GM21619 (cell line): Measurements from ENCODE around the gene GLS.

Experiments used
- ATAC-seq: cut with Tn5 transposase; IDR thresholded peaks from one replicate; pipeline ENCODE4 v1.9.1; 2021; ENCODE audit not compliant: unreplicated experiment

GLS gene

DNA sequence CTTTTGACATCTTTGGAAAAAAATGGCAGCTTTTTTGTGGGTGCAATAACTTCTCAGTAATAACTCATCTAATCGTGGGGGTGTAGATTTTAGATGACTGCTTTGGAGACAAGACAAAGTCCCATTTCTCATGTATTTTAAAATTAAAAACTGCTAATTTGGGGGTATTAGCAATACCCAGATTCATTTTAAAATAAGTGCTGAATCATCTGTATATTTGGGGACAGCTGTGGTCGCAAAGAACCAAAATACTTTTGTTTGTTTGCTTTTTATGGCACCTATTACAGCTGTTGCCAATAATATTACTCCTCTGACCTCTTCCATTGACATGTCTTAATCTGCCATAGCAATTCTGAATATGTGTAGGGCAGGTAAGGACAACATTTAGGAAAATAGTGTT lies 87.9 kb downstream of the GLS start:
- no peak for ATAC-seq

DNA sequence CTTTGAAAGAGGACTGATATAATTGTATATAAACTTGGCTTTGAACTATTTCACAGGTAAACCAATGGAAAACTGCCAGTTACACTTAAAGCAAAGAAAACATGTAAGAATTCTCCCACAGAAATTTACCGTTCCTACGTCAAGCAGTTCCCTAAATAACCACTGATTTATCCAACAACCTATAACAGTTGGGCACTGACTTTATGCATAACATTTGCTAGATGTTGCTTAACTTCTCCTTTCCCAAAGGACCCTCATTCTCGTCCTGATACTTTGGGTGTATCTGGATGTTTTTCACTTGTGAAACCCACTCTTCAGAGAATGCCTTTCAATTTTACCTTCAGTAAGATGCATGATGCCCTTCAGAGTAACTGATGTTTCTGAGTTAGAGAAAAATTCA lies 89.5 kb downstream of the GLS start:
- no peak for ATAC-seq

DNA sequence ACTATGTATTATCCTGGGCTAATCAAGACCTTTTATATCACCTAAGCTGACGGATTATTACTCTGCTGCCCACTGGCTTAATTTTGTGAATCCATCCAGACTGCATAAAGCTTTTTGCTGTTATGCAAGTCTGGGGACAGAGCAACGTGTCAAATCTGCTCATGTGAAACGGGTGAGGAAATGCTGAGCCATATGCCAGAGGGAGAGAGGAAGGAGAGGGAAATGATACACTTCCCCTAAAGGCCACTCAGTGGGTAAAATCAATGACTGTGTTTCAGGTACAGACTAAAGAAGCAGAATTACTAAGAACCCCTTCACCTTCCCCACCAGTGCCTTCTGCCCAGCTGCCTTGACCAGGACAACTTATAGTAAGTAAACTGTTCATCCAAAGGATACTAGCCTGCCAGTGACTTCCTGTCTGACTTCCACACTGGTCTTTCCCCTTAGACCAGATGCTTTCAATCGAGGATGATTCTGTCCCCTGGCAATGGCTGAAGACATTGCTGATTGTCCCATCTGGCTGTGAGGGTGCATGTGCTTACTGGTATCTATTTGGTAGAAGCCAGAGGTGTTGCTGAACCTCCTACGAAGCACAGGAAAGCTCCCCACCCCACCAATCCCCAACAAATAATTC lies 90.4 kb downstream of the GLS start:
- ATAC-seq: no peak

DNA sequence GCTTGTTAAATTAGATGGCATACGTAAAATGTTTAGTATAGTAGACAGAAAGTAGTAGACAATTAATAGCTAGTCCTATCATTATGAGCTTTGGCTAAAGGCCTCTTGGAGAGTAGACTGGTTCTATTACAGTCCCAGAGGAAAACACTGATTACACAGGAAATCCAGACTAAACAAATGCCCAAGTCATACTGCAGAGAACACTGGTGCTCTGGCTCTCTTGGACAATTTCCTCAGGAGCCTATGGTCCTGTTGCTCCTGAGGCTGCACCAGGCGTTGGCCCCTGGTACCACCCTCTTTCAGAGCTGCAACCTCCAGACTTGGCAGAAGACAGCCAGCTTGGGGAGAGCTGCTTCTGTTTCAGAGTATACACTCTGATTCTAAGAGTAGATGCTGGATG lies 91.6 kb downstream of the GLS start:
- ATAC-seq: no peak

DNA sequence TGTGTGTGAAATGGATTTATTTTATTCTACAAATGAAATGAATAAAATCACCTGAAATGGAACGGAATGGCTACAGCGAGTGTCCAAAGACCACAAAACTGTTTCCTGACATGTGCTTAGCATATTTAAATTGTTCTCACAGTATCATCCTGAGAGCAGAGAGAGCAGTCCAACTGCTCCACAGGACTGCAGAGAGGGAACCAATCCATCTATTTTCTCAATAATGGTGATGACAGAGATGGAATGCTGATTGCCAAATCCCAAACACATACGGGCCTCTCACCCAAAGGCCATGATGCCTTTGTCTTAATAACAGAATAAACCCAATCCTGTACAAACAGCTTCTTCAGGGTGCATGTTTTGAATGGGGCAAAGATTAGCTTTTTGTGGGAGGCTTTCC lies 92.2 kb downstream of the GLS start:
- ATAC-seq: no peak

DNA sequence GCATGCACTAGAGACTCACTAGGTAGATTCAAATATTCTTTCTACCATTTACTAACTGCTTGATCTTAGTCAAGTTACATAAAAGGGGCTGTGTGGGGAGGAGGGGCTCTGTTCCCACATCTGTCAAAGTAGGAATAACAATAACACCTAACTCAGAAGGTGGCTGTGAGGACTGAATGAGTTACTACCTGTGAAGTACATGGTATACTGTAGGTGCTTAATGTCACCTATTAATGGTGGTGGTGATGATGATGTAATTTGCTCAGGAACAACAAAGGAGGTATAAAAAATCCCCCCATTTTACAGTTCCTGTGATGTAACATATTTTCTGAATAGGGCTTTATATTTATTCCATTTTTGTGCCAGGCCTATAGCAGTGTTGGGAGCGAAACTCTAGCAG lies 92.6 kb downstream of the GLS start:
- ATAC-seq: no peak

DNA sequence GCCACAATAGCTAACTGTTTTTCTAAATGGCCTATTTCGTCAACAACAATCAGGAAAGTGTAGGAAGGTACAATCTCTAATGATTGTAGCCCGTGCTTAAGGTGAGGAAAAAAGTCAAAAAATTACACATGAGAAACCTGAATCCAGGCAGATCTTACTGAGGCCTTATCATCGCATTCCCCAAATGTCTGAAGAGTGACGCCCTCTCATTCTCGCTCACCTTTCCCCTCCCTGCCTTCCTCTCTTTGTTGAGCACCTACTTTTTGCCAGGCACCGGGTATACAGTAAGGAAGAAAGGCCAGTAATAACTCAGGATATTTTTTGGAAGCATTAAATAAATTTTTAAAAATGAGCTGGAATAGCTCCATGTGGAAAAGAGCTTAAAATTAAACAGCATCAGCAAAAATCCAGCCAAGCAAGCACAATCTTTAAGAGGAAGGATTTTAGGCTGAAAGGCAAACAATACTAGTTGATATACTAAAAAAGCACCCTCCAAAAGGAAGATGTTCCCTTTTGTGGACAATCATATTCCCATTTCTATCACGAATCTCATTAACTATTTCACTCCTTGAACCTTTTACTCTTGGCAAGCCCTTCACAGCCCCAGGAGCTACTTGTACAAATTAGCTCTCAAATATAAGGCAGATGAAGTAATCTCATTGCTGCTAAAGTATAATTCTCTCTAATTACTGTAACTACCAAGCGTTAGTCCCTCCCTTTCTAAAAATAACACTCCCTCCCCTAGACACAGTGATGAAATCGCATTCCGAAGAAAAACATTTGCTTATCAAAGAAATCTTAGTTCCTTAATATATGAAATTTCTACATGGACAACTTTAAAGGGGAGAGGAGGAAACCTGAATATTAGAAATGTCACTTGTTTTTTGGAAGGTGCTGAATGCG lies 93.4 kb downstream of the GLS start:
- ATAC-seq: no peak

DNA sequence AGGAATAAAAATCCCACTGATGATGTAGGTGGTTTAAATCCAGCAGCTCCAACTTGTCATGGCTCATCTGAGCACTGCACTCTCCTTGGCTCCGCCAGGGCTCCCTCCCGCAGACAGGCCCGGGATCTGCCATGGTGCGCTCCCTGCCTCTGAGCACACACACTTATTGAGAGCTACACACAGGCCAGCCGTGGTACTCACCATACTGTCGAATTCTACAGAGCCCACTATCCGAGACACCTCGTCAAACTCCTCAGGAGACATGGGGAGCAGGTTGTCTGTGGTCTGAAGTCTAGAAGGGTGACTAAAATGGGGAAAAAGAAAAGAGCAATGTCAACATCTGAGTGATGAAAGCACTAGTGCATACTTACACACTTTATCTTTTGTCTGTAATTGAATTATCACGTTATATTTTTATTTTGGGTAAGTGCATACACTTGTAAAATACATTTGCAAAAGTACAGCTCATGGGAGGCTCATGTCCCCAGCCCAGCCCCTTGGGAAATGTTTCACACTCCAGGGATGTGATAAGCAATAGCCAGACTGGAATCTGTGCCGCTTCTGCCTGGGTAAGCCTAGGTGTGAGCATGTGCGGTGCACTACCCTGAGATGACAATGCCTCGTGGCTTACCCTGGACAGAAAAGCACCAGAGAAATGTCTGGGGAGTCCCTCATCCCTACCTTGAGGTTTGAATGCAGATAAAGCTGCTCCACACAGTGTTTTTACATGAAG lies 94.2 kb downstream of the GLS start:
- ATAC-seq: no peak

DNA sequence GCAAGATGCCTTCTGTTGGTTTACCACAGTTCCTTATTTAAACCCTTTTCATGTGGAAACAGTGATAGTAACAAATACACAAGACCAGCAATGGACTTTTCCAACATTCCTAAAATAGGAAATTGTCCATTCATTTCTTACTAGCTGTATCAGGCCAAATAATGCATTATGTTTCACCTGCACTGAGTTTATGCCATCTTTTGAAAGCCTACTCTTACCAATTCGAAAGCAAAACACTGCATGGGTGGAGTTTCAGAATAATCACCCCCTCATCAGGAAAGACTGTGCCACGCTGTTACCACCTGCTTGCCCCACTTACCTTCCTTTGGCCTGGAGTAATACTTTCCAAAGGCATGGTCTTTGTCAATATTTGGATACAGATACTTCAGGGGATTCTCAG lies 95.9 kb downstream of the GLS start:
- ATAC-seq: no peak

DNA sequence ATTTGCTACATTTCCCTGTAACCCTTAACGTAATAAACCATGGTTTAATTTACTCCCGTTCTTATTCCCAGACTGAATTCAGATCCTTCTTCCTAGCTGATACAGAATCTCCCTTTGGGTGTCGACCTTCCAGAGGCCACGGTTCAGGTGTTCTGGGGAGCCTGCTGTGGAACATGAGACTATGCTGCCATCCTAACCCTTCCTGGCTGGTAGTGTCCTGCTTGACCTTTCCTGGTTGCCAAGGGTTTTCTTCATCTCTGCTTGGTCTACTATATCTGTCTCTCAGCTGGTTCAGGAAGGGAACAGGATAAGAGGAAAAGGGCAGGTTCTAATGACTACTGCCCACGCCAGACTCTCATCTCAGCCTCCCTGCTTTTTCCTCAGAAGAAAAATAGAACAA lies 96.9 kb downstream of the GLS start:
- no peak for ATAC-seq

DNA sequence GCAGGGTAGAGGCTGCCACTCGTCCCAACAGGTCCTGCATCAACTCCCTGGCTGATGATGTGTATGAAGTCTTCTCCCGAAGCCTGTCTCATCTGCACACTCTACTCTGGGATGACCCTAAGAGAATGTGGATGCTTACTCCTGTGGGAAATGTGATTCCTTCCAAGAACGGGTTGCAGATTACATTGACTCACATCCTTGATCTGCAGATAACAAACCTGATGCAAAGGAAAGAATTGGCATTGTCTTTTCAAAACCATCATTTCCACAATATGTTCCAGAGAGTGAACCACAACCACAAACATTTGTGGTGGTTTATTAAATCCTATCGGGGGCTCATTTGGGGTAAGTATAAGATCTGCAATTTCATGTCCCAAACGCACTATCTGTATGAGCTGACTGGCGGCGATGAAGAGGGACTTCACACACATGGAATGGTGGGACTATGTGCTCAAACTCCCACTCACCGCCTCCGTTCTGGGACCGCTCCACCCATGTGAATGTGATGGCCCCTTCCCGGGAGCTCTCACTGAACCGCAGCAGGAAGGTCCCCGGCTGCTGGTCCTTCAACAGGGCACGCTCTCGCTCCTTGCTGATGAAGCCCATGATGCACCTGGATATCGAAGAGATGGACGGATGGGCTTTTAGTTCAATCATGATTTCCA lies 97.9 kb downstream of the GLS start:
- ATAC-seq: no peak

DNA sequence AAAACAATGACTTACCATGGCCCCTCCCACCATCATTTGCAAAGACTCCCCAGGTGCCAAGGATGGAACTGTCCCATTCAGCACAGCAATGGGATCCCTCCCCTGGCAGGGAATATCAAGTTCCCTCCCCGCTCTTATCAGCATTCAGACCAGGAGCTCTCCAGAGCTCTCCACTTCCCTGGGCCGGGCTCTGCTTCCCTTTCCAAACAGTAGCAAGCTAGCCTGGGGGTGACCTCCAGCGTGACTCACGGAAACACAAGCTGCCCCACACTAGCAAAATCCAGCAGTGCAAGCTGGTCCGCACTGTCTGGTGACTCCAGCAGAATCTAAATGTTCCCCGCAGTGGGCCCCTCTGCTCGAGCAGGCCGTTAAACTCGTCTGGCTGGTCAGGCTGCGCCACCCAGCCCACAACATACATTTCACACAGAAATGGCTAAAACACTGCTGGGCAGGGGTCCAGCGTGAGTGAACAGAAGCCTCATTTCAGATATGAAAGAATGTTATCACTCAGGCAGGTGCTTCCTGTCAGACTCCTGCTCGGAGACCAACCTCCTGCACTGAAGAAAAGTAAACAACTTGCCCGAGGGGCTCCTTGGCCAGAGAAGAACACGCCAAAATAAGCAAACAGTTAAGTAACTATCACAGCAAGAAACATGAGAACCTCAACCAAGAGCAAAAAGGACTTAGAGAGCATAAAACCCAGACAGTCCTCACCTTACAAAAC lies 99.4 kb downstream of the GLS start:
- no peak for ATAC-seq

DNA sequence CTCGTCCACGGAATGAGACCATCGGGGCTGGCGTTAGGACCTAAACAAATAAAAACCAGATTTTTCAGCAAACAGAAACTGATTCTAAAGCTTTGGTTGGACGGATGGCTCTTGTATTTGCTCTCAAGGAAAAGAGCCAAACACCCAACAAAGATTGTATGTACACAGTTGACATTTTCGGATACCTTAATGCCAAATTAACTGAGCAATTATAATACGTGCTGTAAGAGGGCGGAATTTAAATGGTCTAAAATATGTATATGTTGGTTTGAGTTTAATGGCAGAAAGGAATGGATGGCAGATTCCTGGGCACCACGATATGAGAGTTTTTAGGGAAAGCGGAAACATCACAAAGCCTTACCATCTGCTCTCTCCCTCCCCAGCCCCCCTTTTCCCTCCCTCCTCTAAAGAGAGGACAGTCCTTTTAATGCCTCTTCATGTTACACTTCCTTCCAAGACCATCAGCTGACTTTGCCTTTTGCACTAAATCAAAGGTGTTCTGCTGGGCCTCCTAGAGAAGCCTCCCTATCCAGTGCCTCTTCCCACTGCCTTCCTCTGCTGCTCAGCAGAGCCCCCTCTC lies 100.1 kb downstream of the GLS start:
- ATAC-seq: no peak

DNA sequence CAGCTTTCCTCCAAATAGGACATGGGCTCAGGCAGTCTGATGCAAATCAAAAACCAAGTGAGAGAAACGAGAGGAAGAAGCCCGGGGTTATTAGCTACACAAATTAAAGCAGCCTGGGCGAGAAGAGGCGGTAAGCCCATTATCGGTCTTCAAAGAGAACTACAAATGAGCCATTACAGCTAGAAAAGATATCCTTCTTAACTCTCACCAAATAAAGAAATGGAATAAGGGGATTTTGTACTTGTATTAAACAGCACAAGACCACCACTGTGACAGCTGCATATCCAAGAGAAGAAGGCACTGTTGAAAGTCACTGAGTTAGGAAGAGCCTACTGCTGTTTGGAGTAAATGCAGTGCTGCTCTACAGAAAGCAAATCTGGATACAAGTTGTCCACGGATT lies 100.7 kb downstream of the GLS start:
- no peak for ATAC-seq

DNA sequence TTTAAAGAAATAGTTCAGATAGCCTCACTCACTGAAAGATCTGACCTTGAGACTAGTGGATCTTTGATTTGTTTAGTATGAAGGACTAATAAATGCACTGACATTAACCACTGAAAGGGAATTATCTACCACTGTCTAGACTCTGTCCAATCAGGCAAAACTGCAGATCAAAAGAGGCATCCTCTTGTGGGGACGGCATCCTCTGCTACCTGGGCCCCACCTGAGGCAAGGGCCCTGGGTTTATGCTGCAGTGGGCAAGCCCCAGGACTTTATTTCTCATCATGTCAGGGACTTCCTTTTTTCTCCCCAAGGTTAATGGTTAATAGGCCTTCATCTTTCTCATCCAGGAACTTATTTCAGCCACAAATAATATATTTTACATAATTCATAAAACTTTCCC lies 101.1 kb downstream of the GLS start:
- ATAC-seq: no peak

DNA sequence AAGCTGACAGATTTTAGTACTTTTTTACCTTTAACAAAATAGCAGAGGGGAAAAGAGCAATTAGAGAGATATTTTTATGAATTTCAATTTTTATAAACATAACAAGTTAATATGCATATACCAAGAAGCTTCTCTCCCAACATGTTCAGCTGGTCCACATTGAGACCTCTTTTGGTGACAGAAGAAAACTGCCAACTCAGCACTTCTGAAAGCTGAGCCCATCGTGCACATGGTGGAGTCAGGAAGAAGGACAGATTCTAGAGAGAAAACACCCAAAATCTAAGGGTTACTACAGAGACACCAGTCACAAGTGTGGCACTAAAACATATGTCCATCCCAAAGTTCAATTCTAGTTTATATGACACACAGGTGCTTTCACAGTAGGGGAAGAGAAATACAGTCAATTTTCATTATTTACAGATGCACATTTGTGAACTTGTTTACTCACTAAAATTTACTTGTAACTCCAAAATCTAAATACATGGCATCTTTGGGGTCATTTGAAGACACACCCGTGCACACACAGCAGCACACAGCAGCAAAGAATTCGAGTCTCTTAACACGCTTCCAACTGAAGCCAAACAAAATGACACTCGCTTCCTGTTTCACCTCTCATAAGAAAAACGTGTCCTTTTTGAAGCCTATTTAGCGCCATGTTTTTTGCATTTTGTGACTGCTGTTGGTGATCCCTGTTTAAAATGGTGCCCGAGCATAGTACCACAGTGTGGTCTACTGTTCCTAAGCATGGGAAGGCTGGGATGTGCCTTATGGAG lies 101.8 kb downstream of the GLS start:
- ATAC-seq: no peak

DNA sequence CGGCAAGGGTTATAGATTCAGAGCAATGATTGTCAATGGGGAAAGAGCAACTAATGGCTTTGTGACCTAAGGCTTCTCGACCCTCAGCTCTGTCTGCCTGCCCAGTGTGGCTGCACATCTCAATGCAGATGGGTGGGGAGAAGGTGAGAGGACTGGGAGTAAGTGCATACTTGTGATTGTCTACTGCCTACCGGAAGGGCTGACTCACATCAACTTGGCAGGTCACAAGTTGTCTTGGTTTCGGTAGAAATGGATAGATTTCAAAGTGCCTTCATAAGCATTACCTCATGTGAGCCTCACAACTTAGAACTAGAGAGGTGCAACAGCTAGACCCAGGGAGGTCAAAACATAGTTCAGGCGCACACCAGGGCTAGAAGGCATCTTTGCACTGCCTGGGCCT lies 104.0 kb downstream of the GLS start:
- no peak for ATAC-seq

DNA sequence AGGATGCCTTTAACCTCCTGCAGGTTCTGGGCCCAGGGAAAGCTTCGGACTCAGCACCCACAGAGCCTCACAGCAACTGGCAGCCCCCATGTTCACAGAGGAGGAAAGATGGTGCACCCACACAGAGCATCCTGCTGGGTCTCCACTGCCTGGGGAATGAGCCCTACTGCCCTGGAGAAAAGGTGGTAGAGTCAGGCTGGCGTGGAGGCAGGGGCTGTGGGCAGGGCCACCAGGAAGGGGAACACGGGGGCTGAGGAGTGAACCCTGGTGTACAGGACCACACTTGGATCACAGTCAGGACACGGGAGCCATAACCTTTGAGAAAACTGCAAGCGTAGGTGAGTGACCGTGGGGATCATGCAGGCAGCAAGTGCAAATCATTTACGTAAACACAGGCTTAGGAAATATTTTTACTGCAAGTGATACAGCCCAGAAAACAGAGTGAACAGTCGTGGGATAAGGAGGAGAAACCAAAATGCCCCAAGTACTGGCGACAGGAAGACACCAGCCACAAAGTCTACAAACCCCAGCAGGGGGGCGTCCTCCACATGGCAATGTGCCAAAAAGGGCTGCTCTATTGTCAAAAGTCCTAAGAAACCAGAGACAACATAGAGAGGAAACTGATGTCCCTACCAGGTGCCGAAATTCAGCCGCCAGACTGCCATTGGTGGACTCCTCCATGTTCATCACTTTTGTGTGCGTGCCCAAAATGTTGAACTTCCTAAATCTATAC lies 105.8 kb downstream of the GLS start:
- no peak for ATAC-seq

DNA sequence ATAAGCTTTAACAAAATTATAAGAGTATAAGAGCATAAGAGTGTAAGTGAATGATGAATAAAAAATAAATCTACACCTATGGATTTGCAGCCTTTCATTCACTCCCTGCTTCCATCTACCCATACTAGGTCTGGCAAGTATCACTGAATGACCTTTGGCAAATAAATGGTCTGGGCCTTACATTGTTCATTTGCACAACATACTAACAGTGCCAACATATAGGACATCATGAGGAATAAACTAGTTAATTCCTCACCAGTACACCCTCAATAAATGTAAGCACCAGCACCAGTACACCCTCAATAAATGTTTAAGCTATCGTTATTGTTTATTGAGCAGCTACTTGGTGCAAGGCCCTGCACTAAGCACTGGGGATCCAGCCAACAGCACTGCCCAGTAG lies 106.5 kb downstream of the GLS start:
- no peak for ATAC-seq
